IMR-90 (cell line): Measurements from ENCODE around the gene N4BP2L1. TPM values are rescaled to one million over a fixed set of nuclear protein-coding genes. Genes with fewer than 3 reads are reported as not detected.

Experiments used
- ATAC-seq: fragments of 200-7000 bp; cut with Tn5 transposase; 2 replicates; pipeline ENCODE4 v1.9.1; 2020; ENCODE audit warnings: low read depth, mild to moderate bottlenecking, moderate library complexity
- BruUV-seq: library from RNA; stranded (reverse); fragments of 400-500 nt; replicated peaks from 2 replicates; lab custom pipeline; 2021; lab: Mats Ljungman, UMichigan
- CTCF ChIA-PET: fragments of 300-600 bp; formaldehyde crosslinking; extraction: SDS; loops from one replicate; lab custom pipeline; 2021; ENCODE audit warnings: antibody characterized with exemption; lab: Yijun Ruan, JAX
- POLR2A ChIA-PET: fragments of 300-600 bp; sonication (Branson Sonifier 250); formaldehyde crosslinking; loops from one replicate; lab custom pipeline; 2022; ENCODE audit warnings: antibody characterized with exemption; ENCODE audit not compliant: unreplicated experiment; lab: Charles Lee
- DNase-seq: peaks from one replicate; pipeline ENCODE4 v3.0.0; 2013
- H2AFZ ChIP-seq: replicated peaks from 2 replicates; pipeline ENCODE3; 2013; ENCODE audit warnings: low read length, mild to moderate bottlenecking; ENCODE audit not compliant: poor library complexity
- H2AK5ac ChIP-seq: 2 replicates; pipeline ENCODE4 v1.6.1; 2013; ENCODE audit warnings: low read depth, low read length, inconsistent platforms
- H2AK9ac ChIP-seq: replicated peaks from 2 replicates; pipeline ENCODE3; 2013; ENCODE audit warnings: mild to moderate bottlenecking, low read depth, low read length, moderate library complexity; ENCODE audit not compliant: poor library complexity
- H2BK120ac ChIP-seq: 2 replicates; pipeline ENCODE4 v1.6.1; 2013; ENCODE audit warnings: low read depth, low read length, inconsistent platforms
- H2BK15ac ChIP-seq: 3 replicates; pipeline ENCODE4 v1.6.1; 2013; ENCODE audit warnings: low read depth, low read length, inconsistent platforms
- H2BK20ac ChIP-seq: 2 replicates; pipeline ENCODE4 v1.6.1; 2013; ENCODE audit warnings: low read depth, mild to moderate bottlenecking, inconsistent platforms, low read length, moderate library complexity
- H2BK5ac ChIP-seq: 2 replicates; pipeline ENCODE4 v1.6.1; 2013; ENCODE audit warnings: mild to moderate bottlenecking, low read depth, low read length, inconsistent platforms; ENCODE audit not compliant: poor library complexity, severe bottlenecking
- H3K14ac ChIP-seq: replicated peaks from 2 replicates; pipeline ENCODE4 v1.6.1; 2013; ENCODE audit warnings: low read depth, low read length, inconsistent platforms
- H3K18ac ChIP-seq: 2 replicates; pipeline ENCODE4 v1.6.1; 2013; ENCODE audit warnings: low read depth, low read length, control low read depth
- H3K23ac ChIP-seq: 2 replicates; pipeline ENCODE4 v1.6.1; 2013; ENCODE audit warnings: low read depth, low read length, inconsistent platforms
- H3K27ac ChIP-seq: 2 replicates; pipeline ENCODE4 v1.5.1; 2013; ENCODE audit warnings: mild to moderate bottlenecking, control low read depth, low read length; ENCODE audit not compliant: insufficient read depth
- H3K27me3 ChIP-seq: 2 replicates; pipeline ENCODE4 v1.6.1; 2013; ENCODE audit warnings: low read length; ENCODE audit not compliant: control insufficient read depth, insufficient read depth
- H3K36me3 ChIP-seq: 2 replicates; pipeline ENCODE4 v1.6.1; 2013; ENCODE audit warnings: low read length, mixed read lengths; ENCODE audit not compliant: control insufficient read depth, insufficient read depth
- H3K4ac ChIP-seq: 2 replicates; pipeline ENCODE4 v1.6.1; 2013; ENCODE audit warnings: low read depth, low read length, inconsistent platforms
- H3K4me1 ChIP-seq: 2 replicates; pipeline ENCODE4 v1.6.1; 2013; ENCODE audit warnings: low read length, mixed read lengths; ENCODE audit not compliant: control insufficient read depth, insufficient read depth
- H3K4me2 ChIP-seq: 2 replicates; pipeline ENCODE4 v1.6.1; 2013; ENCODE audit warnings: low read depth, mild to moderate bottlenecking, control low read depth, low read length, moderate library complexity
- H3K4me3 ChIP-seq: 2 replicates; pipeline ENCODE4 v1.5.1; 2013; ENCODE audit warnings: low read depth, mild to moderate bottlenecking, control low read depth, low read length, moderate library complexity; ENCODE audit not compliant: insufficient read depth
- H3K56ac ChIP-seq: 2 replicates; pipeline ENCODE4 v1.6.1; 2013; ENCODE audit warnings: low read length, inconsistent platforms; ENCODE audit not compliant: insufficient read depth; ENCODE audit errors: extremely low read depth
- H3K79me1 ChIP-seq, 2 experiments: 2 replicates each; pipeline ENCODE4 v1.6.1; 2013; ENCODE audit warnings: low read length in 2 of 2, inconsistent platforms in 1 of 2, low read depth in 1 of 2
- H3K9ac ChIP-seq: 2 replicates; pipeline ENCODE4 v1.6.1; 2013; ENCODE audit warnings: low read depth, low read length, control low read depth
- H3K9me1 ChIP-seq: 2 replicates; pipeline ENCODE4 v1.6.1; 2013; ENCODE audit warnings: low read length, inconsistent platforms; ENCODE audit not compliant: insufficient read depth
- H3K9me3 ChIP-seq: 2 replicates; pipeline ENCODE4 v1.6.1; 2013; ENCODE audit warnings: low read length; ENCODE audit not compliant: control insufficient read depth, insufficient read depth
- H4K20me1 ChIP-seq: 2 replicates; pipeline ENCODE4 v1.6.1; 2013; ENCODE audit warnings: low read length, inconsistent platforms; ENCODE audit not compliant: insufficient read depth
- H4K5ac ChIP-seq: 2 replicates; pipeline ENCODE4 v1.6.1; 2013; ENCODE audit warnings: mild to moderate bottlenecking, low read depth, low read length, control low read depth
- H4K8ac ChIP-seq, 2 experiments: 2 replicates each; pipeline ENCODE4 v1.6.1; 2013; ENCODE audit warnings: low read depth in 2 of 2, low read length in 2 of 2, control low read depth in 1 of 2, inconsistent platforms in 1 of 2
- H4K91ac ChIP-seq: 2 replicates; pipeline ENCODE4 v1.6.1; 2013; ENCODE audit warnings: low read depth, low read length, inconsistent platforms; ENCODE audit not compliant: insufficient read depth
- BHLHE40 ChIP-seq: fragments of 150-350 bp; IDR thresholded peaks from 2 replicates; pipeline ENCODE4 v1.6.1; 2016; ENCODE audit warnings: mild to moderate bottlenecking, low read depth, low read length
- CEBPB ChIP-seq: IDR thresholded peaks from 2 replicates; pipeline ENCODE4 v1.6.1; 2012; ENCODE audit warnings: low read depth, low read length, improper control_type of control experiment
- CHD1 ChIP-seq: IDR thresholded peaks from 2 replicates; pipeline ENCODE4 v1.6.1; 2012; ENCODE audit warnings: low read depth, low read length, improper control_type of control experiment
- FOS ChIP-seq: fragments of 150-350 bp; IDR thresholded peaks from 2 replicates; pipeline ENCODE4 v1.6.1; 2016; ENCODE audit warnings: low read depth, low read length
- MAFK ChIP-seq: IDR thresholded peaks from 2 replicates; pipeline ENCODE4 v1.6.1; 2012; ENCODE audit warnings: low read depth, low read length, improper control_type of control experiment
- MAZ ChIP-seq: IDR thresholded peaks from 2 replicates; pipeline ENCODE4 v1.6.1; 2012; ENCODE audit warnings: low read depth, mild to moderate bottlenecking, low read length, improper control_type of control experiment, moderate library complexity, borderline replicate concordance
- MXI1 ChIP-seq: IDR thresholded peaks from 2 replicates; pipeline ENCODE4 v1.6.1; 2012; ENCODE audit warnings: low read depth, mild to moderate bottlenecking, low read length, moderate library complexity, borderline replicate concordance
- NFE2L2 ChIP-seq: fragments of 150-350 bp; IDR thresholded peaks from 2 replicates; pipeline ENCODE4 v1.6.1; 2016; ENCODE audit warnings: low read depth, mild to moderate bottlenecking, low read length
- POLR2A ChIP-seq: IDR thresholded peaks from 2 replicates; pipeline ENCODE4 v1.6.1; 2012; ENCODE audit warnings: mild to moderate bottlenecking, low read depth, low read length
- RAD21 ChIP-seq: IDR thresholded peaks from 2 replicates; pipeline ENCODE4 v1.6.1; 2012; ENCODE audit warnings: low read length, improper control_type of control experiment
- RCOR1 ChIP-seq: IDR thresholded peaks from 2 replicates; pipeline ENCODE4 v1.6.1; 2012; ENCODE audit warnings: mild to moderate bottlenecking, low read length, improper control_type of control experiment; ENCODE audit not compliant: insufficient replicate concordance
- RFX5 ChIP-seq: IDR thresholded peaks from 2 replicates; pipeline ENCODE4 v1.8.0; 2012; ENCODE audit warnings: low read depth, mild to moderate bottlenecking, low read length, moderate library complexity
- SMC3 ChIP-seq: fragments of 150-350 bp; IDR thresholded peaks from 2 replicates; pipeline ENCODE4 v1.6.1; 2016; ENCODE audit warnings: low read depth, mild to moderate bottlenecking, antibody characterized with exemption, low read length, moderate library complexity
- WGBS, 2 experiments: methylation state at CpG; one replicate each; pipeline versions ENCODE4 v1.1.5 to v1.1.7; 2013; ENCODE audit warnings: missing lambda C conversion rate in 2 of 2; ENCODE audit not compliant: insufficient read length in 1 of 2; ENCODE audit errors: extremely low coverage in 2 of 2; 5-methylcytosine and 5-hydroxymethylcytosine counted together
- dilution Hi-C: fragments of 300-500 bp; cut with HindIII; formaldehyde crosslinking; loops from one replicate; pipeline ENCODE4 v1.14.3; 2018; ENCODE audit warnings: low sequenced_read_pairs; ENCODE audit not compliant: unreplicated experiment
- in situ Hi-C: fragments of 300-500 bp; cut with MboI; formaldehyde crosslinking; loops from 3 replicates; pipeline ENCODE4 v1.14.3; 2019; ENCODE audit warnings: low sequenced_read_pairs, inconsistent platforms, mixed read lengths
- intact Hi-C: fragments of 100-400 bp; cut with micrococcal nuclease; formaldehyde crosslinking; loops from 2 replicates; pipeline ENCODE4 v1.10.0; 2022
- polyA plus RNA-seq, 3 experiments: library from polyadenylated mRNA; depleted of rRNA; stranded (reverse); fragments of >200 nt; gene quantifications; 2 replicates each; pipeline ENCODE4 v1.2.3, GENCODE V29; 2012; ENCODE audit warnings: low replicate concordance in 1 of 3
- total RNA-seq: library from RNA; depleted of rRNA; stranded (reverse); fragments of >200 nt; gene quantifications from 2 replicates; pipeline ENCODE4 v1.2.3, GENCODE V29; 2012
- TF ChIP-seq, protein P1 (sequence below): fragments of 150-350 bp; IDR thresholded peaks from 2 replicates; pipeline ENCODE4 v1.6.1; 2017; ENCODE audit warnings: mild to moderate bottlenecking, antibody characterized with exemption, low read length, low read depth

N4BP2L1 gene
- total and polyA plus RNA-seq, 2 of the 4 experiments (the other 2 are of a cell fraction): 0.18 to 0.46 TPM

DNA sequence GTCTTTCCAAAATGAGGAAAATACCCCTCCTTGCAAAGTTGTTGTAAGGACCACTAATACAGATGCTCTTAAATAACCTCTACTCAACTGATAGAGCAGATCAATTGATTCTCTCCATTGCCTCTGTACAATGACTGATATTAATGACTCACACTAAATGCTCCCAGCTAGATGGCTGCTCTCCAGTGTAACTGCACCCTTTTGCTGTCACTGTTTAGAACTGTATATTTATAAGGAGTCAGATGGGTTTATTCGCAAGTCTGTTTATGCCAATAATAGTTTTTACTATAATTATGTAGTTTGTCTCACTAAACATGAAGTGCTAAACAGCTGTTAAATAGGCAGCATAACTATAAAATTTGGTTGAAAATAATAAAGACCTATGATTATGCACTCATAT lies 21.0 kb upstream of the N4BP2L1 start:
- H2AK5ac ChIP-seq: no peak overlapping the region
- BruUV-seq: no TSS peak
- DNase-seq (no peak), ATAC-seq (0 out of 2 replicates have a peak, but pooled peaks have one; percentile 32)
- no peaks in the 10 kb centered on the region for H3K36me3 ChIP-seq
- intact Hi-C loops: loop anchor here (5.0 kb wide), 1 partner anchor 38 kb away; no protein-coding TSS in a partner anchor
- peaks cover 1% of the 10 kb centered on the region; the same call in 1 of the 2 replicates for H3K4me1 ChIP-seq
- no peak overlapping the region for H2BK20ac ChIP-seq
- no peak overlapping the region for H3K4me3 ChIP-seq
- no peak overlapping the region for H3K9ac ChIP-seq
- no peak overlapping the region for H3K23ac ChIP-seq
- H3K9me3 ChIP-seq: 0 out of 2 replicates have a peak, but pooled peaks cover 4% of the 10 kb centered on the region
- POLR2A ChIA-PET: no interaction called here
- no peak overlapping the region for H3K4ac ChIP-seq
- H2AK9ac ChIP-seq: no peak overlapping the region
- no peak overlapping the region for H2AFZ ChIP-seq
- no peak overlapping the region for H2BK120ac ChIP-seq
- no CpG with 5 or more reads among the region's 1 CpG for WGBS, 2 experiments
- no peak overlapping the region for H4K5ac ChIP-seq
- H2BK5ac ChIP-seq: no peak overlapping the region
- no peak overlapping the region for H4K8ac ChIP-seq
- no peak overlapping the region for H3K14ac ChIP-seq
- no peaks in the 10 kb centered on the region for H4K20me1 ChIP-seq
- H3K79me1 ChIP-seq: no peaks in the 10 kb centered on the region
- CTCF ChIA-PET: no interaction called here
- no peak overlapping the region for H4K91ac ChIP-seq
- no peak for TF ChIP-seq CEBPB
- TF ChIP-seq CHD1: no peak
- TF ChIP-seq, protein P1, sequence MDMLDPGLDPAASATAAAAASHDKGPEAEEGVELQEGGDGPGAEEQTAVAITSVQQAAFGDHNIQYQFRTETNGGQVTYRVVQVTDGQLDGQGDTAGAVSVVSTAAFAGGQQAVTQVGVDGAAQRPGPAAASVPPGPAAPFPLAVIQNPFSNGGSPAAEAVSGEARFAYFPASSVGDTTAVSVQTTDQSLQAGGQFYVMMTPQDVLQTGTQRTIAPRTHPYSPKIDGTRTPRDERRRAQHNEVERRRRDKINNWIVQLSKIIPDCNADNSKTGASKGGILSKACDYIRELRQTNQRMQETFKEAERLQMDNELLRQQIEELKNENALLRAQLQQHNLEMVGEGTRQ: no peak
- no peak for TF ChIP-seq MAZ
- no peak for TF ChIP-seq MAFK
- no peak for TF ChIP-seq BHLHE40
- TF ChIP-seq NFE2L2: no peak
- TF ChIP-seq RFX5: no peak
- TF ChIP-seq SMC3: no peak
- TF ChIP-seq RCOR1: no peak
- TF ChIP-seq POLR2A: no peak
- TF ChIP-seq RAD21: no peak
- no peak for TF ChIP-seq MXI1
- no peak for TF ChIP-seq FOS
- H3K4me2 ChIP-seq: no peak overlapping the region
- no peak overlapping the region for H3K56ac ChIP-seq
- in situ Hi-C loops: no loop called here
- dilution Hi-C loops: no loop called here
- no peak overlapping the region for H3K27ac ChIP-seq
- no peak overlapping the region for H3K18ac ChIP-seq
- H3K27me3 ChIP-seq: no peaks in the 10 kb centered on the region
- no peaks in the 10 kb centered on the region for H3K9me1 ChIP-seq
- H2BK15ac ChIP-seq: no peak overlapping the region
